SKM-1 treated with dmso at 0.1 percent for 144 hours (cell line): Measurements from ENCODE around the gene CEP72.

Source experiments
- DNase-seq: peaks from one replicate; lab custom pipeline; 2025; ENCODE audit not compliant: unreplicated experiment; lab: John Stamatoyannopoulos, UW

CEP72 gene

DNA sequence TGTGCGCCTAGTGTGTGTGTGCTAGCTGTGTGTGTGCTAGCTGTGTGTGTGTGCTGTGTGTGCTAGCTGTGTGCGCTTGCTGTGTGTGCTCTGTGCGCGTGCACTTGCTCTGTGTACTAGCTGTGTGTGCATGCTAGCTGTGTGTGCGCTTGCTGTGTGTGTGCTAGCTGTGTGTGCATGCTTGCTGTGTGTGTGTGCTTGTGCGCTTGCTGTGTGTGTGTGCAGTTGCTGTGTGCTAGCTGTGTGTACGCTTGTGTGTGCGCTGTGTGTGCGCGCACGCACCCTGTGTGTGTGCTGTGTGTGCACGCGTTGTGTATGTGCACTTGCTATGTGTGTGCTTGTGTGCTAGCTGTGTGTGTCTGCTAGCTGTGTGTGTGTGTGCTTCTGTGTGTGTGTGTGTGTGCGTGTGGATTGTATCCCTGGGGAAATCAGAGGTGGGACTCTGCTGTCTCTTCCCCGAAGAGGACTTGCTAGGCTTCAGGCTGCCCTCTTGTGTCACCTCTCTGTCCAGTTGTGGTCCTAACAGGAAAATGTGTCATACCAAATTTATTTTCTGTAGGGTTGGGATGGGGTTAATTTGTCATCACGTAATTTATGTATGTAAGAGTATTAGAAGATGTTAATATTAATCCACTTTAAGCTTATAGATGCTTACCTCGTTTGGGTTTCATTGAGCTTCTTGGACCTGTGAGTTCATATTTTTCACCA lies 42.1 kb downstream of the CEP72 start:
- no peak for DNase-seq

DNA sequence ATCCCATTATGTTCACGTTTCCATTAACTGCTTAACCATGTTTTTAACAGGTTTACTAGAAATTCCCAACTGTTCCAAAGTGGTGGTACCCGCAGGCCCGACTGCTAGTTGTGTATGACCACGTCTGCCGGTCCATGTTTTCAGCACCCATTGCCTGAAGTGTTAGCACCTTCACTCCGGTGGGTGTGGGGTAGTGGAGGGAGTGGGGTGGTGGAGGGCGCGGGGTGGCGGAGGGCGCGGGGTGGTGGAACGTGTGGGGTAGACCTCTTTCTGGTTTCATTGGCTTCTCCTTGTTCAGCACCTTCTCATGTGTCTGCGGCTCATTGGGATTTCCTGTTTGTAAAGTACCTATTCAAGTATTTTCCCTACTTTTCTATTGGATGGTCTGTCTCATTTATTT lies 43.3 kb downstream of the CEP72 start:
- DNase-seq = no peak

DNA sequence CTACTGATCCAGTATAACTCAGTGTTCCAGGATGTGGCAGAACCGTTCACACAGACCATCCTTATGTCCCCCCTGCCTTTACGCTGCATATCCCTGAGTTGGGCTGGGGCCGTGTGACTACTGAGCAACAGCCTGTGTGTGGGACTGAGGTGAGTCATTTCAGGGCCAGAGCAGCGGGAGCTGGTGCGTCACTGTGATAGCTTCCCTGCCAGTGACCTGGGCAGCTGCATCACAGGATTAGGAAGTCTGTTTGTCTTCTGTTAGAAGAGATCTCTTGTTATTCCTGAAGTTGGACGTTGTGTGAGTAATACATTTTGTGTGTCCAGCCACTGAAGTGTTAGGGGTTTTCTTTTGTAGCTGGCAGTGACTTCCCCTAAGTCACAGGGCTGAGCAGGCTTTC lies 45.4 kb downstream of the CEP72 start:
- DNase-seq = no peak

DNA sequence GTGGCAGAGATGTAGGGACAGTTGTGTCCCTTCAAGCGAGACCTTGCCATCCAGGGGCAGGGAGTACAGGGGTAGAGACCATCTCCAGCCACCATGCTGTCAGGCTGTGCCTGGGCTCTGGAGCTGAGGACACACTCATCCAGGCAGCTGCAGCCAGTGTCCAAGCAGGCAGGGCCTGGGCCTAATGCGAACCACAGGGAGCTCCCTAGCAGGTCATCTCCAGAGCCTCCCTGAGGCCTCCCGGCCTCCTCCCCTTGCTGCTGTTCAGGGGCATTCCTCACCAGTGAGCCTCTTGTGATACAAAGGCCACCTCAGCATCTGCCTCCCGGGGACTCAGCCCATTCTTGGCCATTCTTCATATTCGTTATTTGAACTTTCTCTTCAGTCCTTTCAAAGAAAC lies 46.0 kb downstream of the CEP72 start:
- DNase-seq = no peak

DNA sequence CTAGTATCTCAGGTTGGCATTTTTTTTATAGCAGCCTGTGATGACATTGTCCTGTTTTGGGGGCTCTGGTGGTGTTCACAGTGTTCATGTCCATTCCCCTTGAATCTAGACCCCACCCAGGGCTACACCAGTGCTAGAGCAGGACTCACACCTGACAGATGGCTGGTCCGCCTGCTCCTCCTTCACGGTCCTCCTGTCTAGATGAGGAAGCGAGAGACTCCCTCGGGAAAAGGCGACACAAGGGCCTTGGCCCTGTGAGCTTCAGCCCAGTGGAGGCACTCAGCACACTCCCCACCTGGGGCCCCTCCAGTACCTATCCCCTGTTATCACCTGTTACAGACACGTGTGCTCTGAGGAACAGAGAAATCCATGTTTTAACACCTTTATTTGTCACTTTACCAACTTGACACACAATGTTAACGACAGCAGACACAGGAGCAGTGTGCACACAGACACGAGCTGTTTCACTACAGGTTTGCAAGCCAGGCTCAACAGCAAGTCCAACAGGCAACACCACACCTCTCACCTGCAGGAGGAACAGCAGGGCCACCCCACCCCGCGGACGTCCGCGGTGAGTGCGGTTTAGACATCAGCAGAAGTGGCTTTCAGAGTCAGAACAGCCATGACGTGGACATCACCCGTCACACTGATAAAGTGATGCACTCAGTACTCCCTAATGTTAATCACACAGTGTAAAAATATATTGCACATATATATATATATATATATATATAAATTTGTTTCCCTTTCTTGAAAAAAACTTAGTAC lies 47.5 kb downstream of the CEP72 start:
- DNase-seq = no peak

DNA sequence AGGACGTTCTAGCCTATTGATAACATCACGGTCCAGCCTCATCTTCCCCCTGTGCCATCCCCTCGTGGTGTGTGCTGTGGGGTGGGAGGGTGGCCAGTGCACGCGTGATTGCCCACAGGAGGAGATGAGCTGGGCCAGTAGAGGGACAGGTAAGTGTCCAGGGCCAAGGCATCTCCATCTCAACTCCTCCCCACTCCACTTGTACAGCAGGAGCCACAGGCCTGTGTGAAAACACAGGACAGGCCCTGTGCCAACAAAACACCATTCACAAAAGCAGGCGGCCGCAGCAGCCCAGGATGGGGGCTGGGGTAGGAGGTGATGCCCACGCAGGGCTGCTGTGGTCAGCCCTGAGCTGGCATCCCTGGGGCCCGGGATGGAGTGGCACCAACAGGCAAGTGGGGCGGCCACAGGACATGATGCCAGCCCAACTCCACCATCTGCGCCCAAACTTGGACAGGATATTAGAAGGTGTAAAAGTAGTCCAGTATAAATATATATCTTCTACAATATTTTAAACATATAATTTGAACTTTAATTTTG lies 48.4 kb downstream of the CEP72 start:
- DNase-seq = no peak

DNA sequence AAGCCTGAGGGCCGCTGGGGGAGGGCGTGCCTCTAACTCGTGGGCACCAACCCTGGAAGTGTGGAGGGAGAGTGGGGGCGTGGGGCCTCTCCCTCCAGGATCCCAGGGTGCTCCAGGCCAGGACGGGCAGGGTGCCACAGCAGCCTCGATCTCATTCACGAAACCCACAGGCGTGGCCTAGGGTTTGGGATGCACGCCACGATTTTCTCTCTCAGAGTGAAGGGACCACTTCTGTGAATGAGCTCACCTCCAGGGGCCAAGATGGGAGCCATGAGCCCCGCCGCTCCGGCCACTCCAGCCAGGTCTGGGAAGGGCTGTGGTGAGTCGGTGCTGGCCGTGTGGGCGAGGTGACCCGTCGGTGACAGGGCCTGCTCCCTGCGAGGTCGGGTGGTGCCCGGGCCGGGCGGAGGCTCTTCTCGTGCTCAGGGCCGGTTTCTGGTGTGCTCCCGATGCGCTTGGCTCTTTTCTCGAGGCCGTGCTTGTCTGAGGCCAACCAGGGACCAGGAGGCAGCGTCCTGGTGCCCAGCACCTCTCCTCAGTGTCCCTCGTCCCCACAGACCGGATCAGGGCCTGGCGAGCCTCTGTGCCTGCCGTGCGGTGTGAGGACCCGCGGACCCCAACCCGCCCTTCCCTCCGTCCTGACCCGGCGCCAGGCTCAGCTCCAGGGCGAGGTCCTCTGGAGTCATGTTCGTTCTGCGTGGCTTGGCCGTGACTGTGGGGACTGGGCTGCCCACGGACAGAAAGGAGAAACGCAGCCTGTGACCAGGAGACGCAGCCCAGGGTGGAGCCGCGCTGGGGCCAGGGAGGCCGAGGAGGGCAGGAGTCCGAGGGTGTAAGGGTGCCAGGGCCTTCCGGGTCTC lies 50.0 kb downstream of the CEP72 start:
- DNase-seq = no peak

DNA sequence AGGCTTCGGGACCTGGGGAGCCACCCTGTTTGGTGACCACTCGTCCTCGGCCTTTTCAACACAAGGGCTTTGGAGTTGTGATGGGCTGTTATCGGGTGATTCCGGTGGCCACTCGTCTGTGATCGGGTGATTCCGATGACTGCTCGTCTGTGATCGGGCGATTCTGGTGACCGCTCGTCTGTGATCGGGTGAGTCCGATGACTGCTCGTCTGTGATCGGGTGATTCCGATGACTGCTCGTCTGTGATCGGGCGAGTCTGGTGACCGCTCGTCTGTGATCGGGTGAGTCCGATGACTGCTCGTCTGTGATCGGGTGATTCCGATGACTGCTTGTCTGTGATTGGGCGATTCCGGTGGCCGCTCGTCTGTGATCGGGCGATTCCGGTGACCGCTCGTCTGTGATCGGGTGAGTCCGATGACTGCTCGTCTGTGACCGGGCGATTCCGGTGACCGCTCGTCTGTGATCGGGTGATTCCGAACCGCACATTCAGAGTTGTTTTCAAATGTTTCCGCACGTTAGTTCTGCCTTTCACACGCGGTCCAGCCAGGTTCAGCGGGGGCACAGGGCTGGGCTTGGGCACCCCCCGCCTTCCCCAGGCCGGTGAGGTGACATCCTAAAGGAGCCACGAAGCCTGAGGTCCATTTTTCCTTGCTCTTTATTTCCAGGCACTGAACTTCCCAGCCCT lies 50.8 kb downstream of the CEP72 start:
- DNase-seq = no peak

DNA sequence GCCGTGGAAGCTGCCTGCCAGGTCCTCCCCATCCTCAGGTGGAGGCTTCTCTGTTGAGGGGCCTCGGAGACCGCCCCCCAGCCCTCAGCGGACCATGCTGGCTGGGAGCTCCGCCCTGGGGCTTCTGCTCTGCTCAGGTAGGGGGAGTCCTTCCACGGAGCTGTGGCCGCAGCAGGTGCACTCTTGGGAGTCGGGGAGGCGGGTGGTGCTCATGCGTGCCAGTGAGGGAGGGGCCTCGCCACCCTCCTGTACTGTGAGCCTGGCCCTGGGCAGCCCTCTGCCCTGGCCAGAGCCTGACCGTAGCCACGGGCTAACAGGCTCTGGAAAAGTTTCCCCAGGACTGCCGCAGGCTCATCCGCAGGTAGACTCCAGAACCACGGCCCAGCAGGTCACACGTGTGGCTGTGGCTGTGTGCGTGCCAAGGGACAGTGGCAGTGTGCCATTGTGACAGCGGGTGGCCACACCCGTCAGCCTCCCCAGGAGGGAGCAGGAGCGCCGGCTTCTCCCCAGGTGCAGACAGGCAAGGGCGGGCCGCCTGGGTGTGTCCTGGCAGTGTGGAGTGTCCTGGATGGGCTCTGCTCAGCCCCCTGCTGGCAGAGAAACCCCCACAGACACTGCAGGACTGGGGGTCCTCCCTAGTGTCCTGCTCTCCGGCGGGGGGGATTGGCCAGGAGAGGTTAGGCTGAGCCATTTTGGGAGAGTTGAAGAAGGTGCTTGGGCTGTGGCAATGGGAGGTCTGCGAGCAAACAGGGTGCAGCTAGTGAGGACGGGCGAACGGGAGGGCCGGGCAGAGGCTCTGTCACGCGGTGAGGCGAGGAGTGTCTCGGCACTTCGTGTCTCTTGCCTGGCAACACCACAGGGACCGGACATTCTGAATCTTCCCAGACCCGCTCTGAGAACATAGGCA lies 51.5 kb downstream of the CEP72 start:
- DNase-seq = no peak

DNA sequence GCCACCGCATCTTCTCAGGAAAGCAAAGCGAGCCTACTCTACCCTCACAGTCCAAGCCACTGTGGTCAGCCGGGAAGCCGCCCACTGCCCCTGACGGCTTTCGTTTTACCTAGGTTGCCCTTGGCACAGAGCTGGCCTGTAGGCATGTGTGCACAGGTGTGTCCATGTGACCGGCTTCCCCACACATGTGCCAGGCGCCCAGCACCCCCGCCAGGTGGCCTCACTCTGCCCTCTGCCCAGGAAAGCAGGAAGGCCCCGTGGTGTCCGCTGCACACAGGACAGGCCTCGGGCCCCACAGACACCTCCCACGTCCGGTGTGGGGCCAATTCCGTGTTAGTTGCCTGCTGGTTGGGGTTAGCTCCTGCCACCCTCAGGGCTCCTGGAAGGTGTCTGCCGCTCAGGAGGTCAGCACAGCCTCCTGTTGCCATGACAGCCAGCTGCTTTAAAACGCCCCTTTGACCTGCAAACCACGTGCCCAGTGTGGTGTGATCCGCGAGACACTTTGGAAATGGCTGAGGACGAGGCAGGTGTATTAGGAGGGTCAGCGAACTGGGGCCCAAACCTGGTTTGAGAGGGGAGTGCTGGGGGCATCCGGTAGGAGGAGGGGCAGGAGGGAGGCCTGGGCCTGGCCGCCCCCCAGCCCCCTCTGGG lies 52.3 kb downstream of the CEP72 start:
- DNase-seq = no peak

DNA sequence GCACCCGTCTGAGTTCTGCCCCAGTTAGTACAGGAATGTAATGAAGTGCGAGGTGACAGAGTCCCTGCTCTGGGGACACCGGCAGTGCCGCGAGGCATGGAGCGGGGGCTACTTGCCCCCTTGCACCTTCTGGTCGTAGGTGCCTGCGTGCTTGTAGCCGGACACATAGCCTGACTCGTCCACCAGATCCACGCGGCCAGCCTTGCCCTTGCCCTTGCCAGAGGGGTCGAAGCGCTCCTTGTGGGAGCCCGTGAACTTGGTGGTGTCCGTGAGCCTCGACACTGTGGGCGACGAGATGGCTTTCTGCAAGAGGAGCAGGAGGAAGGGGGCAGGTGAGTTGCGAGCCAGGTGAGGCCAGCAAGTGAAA lies 52.8 kb downstream of the CEP72 start:
- DNase-seq = no peak

DNA sequence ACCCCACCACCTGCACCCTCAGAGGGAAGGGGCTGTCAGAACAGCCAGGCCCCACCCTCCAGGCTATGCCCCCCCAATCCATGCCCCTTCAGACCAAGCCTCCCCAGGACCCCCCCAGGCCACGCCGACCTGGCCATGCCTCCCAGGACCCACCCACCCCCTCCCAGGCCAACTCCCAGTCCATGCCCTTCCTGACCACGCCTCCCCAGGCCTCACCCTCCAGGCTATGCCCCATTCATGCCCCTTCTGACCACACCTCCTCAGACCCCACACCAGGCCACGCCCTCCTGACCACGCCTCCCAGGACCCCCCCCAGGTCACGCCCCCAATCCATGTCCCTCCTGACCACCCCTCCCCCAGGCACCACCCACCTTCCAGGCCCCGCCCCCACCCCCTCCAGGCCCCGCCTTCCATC lies 53.4 kb downstream of the CEP72 start:
- DNase-seq = no peak

DNA sequence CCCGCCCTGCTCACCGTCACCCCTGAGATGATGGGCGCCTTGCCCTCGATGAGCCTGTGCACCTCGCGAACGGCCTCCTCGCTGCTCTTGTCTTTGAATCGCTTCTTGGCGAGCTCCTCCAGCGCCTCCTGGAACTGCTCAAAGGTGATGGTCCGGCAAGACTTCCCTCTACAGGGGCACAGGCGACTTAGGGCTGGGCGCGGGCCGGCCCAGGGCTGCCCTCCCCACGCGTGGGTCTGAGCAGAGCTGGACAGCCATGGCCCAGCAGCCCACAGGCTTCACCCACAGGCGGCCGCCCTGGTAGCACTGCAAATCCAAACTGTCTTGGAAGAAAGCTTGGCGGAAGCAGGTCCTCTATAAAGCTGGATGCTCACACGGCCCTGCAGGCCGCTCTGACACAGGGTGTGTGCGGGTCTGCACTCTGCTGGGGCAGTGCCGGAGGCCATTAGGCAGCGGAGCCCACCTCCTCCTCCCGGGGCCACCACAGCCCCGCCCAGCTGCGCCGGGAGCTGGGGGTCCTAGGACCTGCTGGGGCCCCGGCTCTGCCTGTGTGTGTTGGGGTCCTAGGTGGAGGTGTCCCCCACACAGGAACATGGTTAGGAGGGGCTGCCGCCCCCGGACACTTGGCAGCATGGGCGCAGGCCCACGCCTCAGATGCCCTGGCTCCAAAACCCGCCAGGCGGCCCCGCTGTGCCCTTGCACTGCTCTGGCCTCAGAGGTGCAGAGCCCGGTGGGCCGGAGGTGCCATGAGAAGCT lies 54.0 kb downstream of the CEP72 start:
- no peak for DNase-seq

DNA sequence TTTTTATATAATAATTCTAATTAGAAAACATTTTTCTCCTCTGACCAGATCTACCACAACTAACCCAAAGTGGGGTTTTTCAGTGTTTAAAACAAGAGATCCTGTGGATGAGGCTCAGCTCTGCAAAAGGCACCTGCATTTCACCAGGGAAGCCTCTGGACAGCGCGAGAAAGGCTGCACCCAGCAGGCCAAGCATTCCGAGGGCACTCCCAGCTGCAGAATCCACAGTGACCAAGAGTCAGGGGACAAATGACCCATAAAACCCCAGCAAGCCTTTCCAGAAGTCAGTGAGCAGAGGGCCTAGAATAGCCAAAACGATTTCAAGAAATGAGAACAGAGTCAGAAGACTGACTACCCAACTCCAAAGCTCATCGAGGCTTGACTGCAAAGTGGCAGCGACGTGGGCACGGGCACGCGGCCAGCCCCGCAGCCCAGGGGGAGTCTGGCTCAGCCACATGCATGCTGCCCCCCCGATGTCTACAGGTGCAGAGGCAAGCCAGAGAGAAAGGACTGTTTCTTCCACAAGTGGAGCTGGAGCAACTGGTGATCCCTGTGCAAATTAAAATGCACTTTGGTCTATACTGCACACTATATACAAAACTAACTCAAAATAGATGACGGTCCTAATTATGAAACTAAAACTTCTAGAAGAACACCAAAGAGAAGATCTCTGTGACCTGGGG lies 54.8 kb downstream of the CEP72 start:
- DNase-seq = no peak

DNA sequence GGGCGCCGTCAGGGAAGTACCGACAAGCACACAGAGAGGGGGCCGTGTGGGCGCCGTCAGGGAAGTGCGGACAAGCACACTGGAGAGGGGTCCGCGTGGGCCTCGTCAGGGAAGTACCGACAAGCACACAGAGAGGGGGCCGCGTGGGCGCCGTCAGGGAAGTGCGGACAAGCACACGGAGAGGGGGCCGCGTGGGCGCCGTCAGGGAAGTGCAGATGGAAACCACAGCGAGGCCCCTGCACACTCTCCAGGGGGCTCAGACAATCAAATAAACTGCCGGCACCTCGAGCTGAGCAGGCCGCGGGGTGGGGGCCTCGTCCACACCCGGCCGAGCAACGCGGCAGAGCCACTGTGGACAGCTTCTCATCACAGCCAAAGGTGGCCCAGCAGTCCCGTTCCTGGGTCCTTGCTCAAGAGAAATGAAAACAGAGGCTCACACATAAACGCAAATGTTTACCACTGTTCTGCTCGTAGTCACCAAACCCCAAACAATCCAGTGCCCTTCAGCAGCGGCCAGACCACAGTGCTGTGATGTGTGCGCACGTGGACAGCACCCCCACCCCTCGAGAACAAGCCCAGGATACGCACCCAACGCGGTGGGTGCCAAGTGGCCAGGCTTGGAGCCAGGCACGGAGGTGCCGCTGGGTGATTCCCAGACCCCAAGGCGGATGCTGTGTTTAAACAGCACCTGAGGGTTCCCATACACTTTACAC lies 56.3 kb downstream of the CEP72 start:
- no peak for DNase-seq

DNA sequence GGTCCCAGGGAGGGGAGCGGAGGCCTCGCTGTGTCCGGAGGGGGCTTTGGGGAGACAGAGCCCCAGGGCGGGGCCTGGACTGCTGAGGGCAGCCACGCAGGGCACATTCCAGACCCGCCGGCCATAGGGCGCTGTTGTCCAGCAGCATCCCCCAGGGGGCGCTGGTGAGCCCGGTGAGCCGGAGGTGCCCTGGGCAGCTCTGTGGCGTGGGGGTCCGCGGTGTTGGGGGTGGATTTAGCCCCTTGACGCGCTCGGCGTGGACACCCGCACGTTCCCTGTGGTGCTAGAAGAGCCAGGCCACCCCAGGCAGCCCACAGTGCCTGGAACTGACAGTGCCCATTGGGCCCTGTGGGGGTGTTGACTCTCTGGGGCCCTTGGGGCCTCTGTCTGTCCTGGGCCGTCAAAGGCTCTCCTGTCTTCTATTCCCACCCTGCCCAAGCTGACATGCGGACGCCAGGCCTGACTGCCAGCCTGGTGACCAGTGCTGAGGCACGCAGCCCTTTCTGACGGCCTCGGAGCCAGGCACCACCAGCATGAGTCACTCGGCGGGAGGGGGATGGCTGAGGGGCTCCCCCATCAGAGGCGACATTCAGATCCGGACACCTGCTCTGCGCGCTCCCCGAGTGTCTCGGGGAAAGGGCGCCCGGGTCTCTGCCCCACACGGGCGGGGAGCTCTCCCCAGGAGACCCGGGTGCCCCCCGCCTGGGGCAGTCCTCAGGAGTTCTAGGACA lies 57.1 kb downstream of the CEP72 start:
- no peak for DNase-seq

DNA sequence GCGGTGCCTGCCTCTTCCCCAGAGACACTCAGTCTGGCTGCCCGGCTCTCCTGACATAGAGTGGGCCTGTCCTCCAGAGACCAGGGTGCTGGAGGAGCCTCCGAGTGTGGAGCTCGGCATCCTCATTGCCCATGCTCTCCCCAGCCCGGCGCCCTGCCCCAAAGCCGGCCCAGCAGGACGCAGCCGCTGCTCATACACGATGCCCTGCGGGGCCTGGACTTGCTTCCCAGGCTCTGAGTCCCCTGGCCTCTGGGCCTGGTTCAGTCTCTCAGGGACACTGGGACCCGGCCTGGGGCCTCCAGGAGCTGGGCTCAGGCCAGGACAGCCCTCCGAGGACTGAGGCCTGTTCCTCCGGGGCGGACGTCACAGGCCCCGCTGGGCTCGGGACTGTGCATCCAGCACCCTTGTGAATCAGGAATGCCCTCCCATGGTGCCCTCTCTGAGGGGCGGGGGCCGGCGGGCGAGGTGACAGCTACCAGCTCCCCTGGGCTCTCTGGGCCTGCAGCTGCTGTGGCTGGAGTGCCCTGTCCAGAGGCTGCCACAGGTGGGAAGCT lies 57.8 kb downstream of the CEP72 start:
- DNase-seq = no peak
